Epithelial cell of proximal tubule (primary cell): ENCODE data around the gene SAMMSON. TPM values are rescaled to one million over a fixed set of nuclear protein-coding genes. Genes with fewer than 3 reads are reported as not detected.

Experiments
- DNase-seq: peaks from one replicate; pipeline ENCODE4 v3.0.0-alpha.2; 2011; ENCODE audit warnings: low read depth
- H3K4me3 ChIP-seq: 2 replicates; pipeline ENCODE4 v1.5.1; 2011; ENCODE audit warnings: low read depth, mild to moderate bottlenecking, low read length
- CTCF ChIP-seq: conservative IDR thresholded peaks from 2 replicates; pipeline ENCODE4 v1.5.1; 2012; ENCODE audit warnings: low read depth, mild to moderate bottlenecking, low read length
- total RNA-seq: library from RNA; depleted of rRNA; stranded (reverse); fragments of >200 nt; gene quantifications from 2 replicates; pipeline ENCODE4 v1.2.3, GENCODE V29; 2015

Gene SAMMSON
- total RNA-seq, 1 donor from 2014 or later = not detected

GRCh38 chr3:70094197-70094596 is 94.7 kb downstream of the SAMMSON start:
- H3K4me3 ChIP-seq = no peak overlapping the region
- TF ChIP-seq CTCF = no peak
- DNase-seq = no peak

- no peak for DNase-seq
- TF ChIP-seq CTCF = no peak
- H3K4me3 ChIP-seq = no peak overlapping the region
Measured at GRCh38 chr3:70095260-70095659, 95.7 kb downstream of the SAMMSON start.

GRCh38 chr3:70096376-70097066 is 97.0 kb downstream of the SAMMSON start:
- no peak overlapping the region for H3K4me3 ChIP-seq
- TF ChIP-seq CTCF = no peak
- DNase-seq = no peak

- no peak for DNase-seq
- H3K4me3 ChIP-seq = no peak overlapping the region
- TF ChIP-seq CTCF = peak; percentile 11
Measured at GRCh38 chr3:70097084-70097483, 97.6 kb downstream of the SAMMSON start.

GRCh38 chr3:70108072-70108471 is 108.5 kb downstream of the SAMMSON start:
- DNase-seq = no peak
- TF ChIP-seq CTCF = peak; percentile 70
- H3K4me3 ChIP-seq = no peak overlapping the region

- no peak for TF ChIP-seq CTCF
- H3K4me3 ChIP-seq = no peak overlapping the region
- DNase-seq = no peak
Measured at GRCh38 chr3:70108546-70108945, 109.0 kb downstream of the SAMMSON start.

- DNase-seq = no peak
- no peak overlapping the region for H3K4me3 ChIP-seq
- no peak for TF ChIP-seq CTCF
Measured at GRCh38 chr3:70110066-70110465, 110.5 kb downstream of the SAMMSON start.
